Esophagus muscularis mucosa (tissue), 4 donors: ENCODE data around the gene ARPC1B. TPM values are rescaled to one million over a fixed set of nuclear protein-coding genes. Genes with fewer than 3 reads are reported as not detected.

Source experiments
- DNase-seq: peaks from one replicate; pipeline ENCODE4 v3.0.0-alpha.2; 2017; ENCODE audit errors: extremely low spot score
- H3K27ac ChIP-seq, 4 donors: fragments of 200-600 bp; sonication (generic); replicated peaks in 1 of 4; 1 replicate in 3 of 4; 2 replicates in 1 of 4; pipeline ENCODE4 v1.5.1; 2016 to 2019; ENCODE audit warnings: mild to moderate bottlenecking in 1 of 4
- H3K27me3 ChIP-seq, 4 donors: fragments of 200-600 bp; sonication (generic); one replicate each; pipeline versions ENCODE4 v1.5.1 to v1.6.0; 2016 to 2019
- H3K36me3 ChIP-seq, 4 donors: fragments of 200-600 bp; sonication (generic); one replicate each; pipeline ENCODE4 v1.5.1; 2016 to 2019
- H3K4me1 ChIP-seq, 4 donors: fragments of 200-600 bp; sonication (generic); one replicate each; pipeline ENCODE4 v1.5.1; 2016 to 2019
- H3K4me3 ChIP-seq, 4 donors: fragments of 200-600 bp; sonication (generic); 1 replicate in 2 of 4; 2 replicates in 2 of 4; pipeline ENCODE4 v1.5.1; 2016 to 2019; ENCODE audit warnings: mild to moderate bottlenecking in 4 of 4, moderate library complexity in 1 of 4
- H3K9me3 ChIP-seq, 4 donors: fragments of 200-600 bp; sonication (generic); 1 replicate in 3 of 4; 2 replicates in 1 of 4; pipeline ENCODE4 v1.5.1; 2016 to 2019
- EP300 ChIP-seq: sonication (generic); formaldehyde crosslinking; IDR thresholded peaks from one replicate; pipeline ENCODE4 v1.6.1; 2017; ENCODE audit warnings: antibody characterized with exemption
- POLR2A ChIP-seq: fragments of 450-650 bp; IDR thresholded peaks from one replicate; pipeline ENCODE4 v1.6.1; 2017; ENCODE audit warnings: antibody characterized with exemption, moderate library complexity, mild to moderate bottlenecking, low read depth
- POLR2AphosphoS5 ChIP-seq, 2 donors: sonication (generic); formaldehyde crosslinking; IDR thresholded peaks; one replicate each; pipeline ENCODE4 v1.6.1; 2017; ENCODE audit warnings: antibody characterized with exemption in 2 of 2
- WGBS: methylation state at CpG from one replicate; pipeline ENCODE4 v1.1.5; 2018; 5-methylcytosine and 5-hydroxymethylcytosine counted together
- intact Hi-C: fragments of 100-400 bp; cut with DNase I; formaldehyde crosslinking; loops from one replicate; pipeline ENCODE4 v1.15.1; 2023
- total RNA-seq, 4 donors: library from RNA; depleted of rRNA; stranded (reverse); fragments of >200 nt; gene quantifications; one replicate each; pipeline versions ENCODE4 v1.1.0 to v1.2.1, GENCODE V29; 2016
- TF ChIP-seq, protein P1 (sequence below), 3 experiments: fragments of 200-600 bp in 2 of 3; fragments of 450-650 bp in 1 of 3; sonication (generic) in 2 of 3; IDR thresholded peaks; one replicate each; pipeline ENCODE4 v1.5.1; 2017 to 2019; ENCODE audit warnings: antibody characterized with exemption in 3 of 3, mild to moderate bottlenecking in 2 of 3, moderate library complexity in 1 of 3

ARPC1B gene
- total RNA-seq, 4 donors from 2014 or later: 101 to 153 (median 134) TPM

- WGBS: 77% methylated on average over 21 of the region's 21 CpGs
- intact Hi-C loops: no loop called here
- H3K9me3 ChIP-seq: no peaks in the 10 kb centered on the region
- H3K27me3 ChIP-seq: no peaks in the 10 kb centered on the region
- H3K4me1 ChIP-seq: peaks cover 21 to 27% (median 24%) of the 10 kb centered on the region in 4 donors
- no peak overlapping the region for H3K4me3 ChIP-seq
- no peak overlapping the region for H3K27ac ChIP-seq
- DNase-seq: no peak
- peaks cover 45 to 87% (median 80%) of the 10 kb centered on the region in 4 donors for H3K36me3 ChIP-seq
- TF ChIP-seq EP300: no peak
- TF ChIP-seq, protein P1, sequence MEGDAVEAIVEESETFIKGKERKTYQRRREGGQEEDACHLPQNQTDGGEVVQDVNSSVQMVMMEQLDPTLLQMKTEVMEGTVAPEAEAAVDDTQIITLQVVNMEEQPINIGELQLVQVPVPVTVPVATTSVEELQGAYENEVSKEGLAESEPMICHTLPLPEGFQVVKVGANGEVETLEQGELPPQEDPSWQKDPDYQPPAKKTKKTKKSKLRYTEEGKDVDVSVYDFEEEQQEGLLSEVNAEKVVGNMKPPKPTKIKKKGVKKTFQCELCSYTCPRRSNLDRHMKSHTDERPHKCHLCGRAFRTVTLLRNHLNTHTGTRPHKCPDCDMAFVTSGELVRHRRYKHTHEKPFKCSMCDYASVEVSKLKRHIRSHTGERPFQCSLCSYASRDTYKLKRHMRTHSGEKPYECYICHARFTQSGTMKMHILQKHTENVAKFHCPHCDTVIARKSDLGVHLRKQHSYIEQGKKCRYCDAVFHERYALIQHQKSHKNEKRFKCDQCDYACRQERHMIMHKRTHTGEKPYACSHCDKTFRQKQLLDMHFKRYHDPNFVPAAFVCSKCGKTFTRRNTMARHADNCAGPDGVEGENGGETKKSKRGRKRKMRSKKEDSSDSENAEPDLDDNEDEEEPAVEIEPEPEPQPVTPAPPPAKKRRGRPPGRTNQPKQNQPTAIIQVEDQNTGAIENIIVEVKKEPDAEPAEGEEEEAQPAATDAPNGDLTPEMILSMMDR (IDR thresholded peaks at IDR 0.05): no peak
- TF ChIP-seq POLR2A: no peak
- TF ChIP-seq POLR2AphosphoS5 (IDR thresholded peaks at IDR 0.05): no peak
Observed at GRCh38 chr7:99396418-99397296, 22.1 kb downstream of the ARPC1B start.

DNA sequence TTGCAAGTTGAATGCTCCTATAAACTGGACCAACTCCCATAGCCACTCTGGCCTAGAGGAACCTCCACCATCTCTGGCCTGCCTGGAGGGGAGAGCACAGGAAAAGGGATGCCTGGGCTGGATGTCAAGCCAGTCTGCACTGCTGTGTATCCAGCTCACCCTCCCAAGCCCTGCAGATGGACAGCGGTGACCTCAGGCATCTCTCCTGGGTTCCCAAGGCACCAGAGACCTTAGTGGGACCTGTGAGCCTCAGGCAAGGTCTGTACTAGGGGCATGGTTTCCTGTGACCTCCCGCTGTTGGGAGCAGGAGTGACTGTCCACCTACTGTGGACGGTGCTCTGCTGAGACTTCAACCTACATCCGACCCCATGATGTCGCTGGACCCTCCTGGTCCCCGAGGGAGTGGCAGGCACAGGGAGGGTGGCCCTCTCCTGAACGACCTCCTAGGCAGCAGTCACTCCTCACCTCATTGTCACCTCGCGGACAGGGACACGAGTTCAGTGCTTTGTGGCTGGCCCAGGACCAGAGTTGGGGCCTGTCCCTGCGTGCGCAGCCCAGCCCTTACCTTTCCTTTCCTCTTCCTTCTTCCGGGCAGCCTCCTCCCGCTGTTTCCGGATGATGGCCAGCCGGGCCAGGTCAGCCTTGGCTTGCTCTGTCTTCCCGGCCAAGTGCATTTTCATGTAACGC, 22.9 kb downstream of the ARPC1B start:
- Histone ChIP-seq H3K4me3 (no peak overlapping the region), H3K4me1 (peaks cover 14 to 19% (median 17%) of the 10 kb centered on the region in 4 donors), H3K9me3 (no peaks in the 10 kb centered on the region), H3K27me3 (no peaks in the 10 kb centered on the region), H3K36me3 (peaks cover 52 to 89% (median 84%) of the 10 kb centered on the region in 4 donors), H3K27ac (no peak overlapping the region)
- intact Hi-C loops: no loop called here
- no peak for DNase-seq
- WGBS: 86% methylated on average over 16 of the region's 18 CpGs
- TF ChIP-seq EP300: no peak
- TF ChIP-seq POLR2AphosphoS5 (IDR thresholded peaks at IDR 0.05): peak in 1 of 2 donors; percentile 41
- TF ChIP-seq, protein P1 (IDR thresholded peaks at IDR 0.05): no peak

DNA sequence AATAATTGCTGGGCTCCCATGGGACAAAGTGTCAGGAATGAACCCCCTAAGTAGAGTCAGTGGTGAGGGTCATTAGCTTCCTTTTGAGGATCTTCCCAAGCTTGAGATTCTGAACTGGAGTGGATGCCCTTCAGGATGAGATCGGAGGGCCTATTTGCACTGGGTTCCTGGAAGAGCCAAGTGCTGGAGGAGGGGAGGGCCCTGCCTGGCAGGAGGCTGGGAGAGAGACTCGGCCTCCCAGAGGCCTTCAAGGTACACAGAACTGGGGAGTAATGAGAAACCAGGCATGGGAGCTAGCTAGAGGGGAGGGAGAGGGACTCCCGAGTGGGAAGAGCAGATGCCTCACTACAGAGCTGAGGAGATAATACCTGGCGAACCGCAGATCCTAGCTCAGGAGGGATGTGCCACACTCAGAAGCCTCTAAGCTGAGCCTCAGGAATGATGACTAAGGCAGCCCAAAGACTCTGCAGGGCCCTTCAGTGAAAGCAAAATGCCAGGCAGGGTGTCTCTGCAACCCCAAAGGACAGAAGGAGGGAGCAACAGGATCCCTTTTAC, 24.4 kb downstream of the ARPC1B start:
- Histone ChIP-seq H3K36me3 (peaks cover 56 to 99% (median 93%) of the 10 kb centered on the region in 4 donors), H3K4me1 (peaks cover under 1 to 6% (median 3%) of the 10 kb centered on the region in 4 donors), H3K4me3 (no peak overlapping the region), H3K27ac (no peak overlapping the region), H3K27me3 (no peaks in the 10 kb centered on the region), H3K9me3 (no peaks in the 10 kb centered on the region)
- intact Hi-C loops: no loop called here
- TF ChIP-seq EP300: no peak
- no peak for TF ChIP-seq POLR2AphosphoS5 (IDR thresholded peaks at IDR 0.05)
- no peak for TF ChIP-seq POLR2A
- TF ChIP-seq, protein P1 (IDR thresholded peaks at IDR 0.05): no peak
- no peak for DNase-seq
- WGBS: 64% methylated on average over 4 of the region's 5 CpGs

GRCh38 chr7:99399597-99399996, 25.1 kb downstream of the ARPC1B start:
- Histone ChIP-seq H3K9me3 (no peaks in the 10 kb centered on the region), H3K4me3 (no peak overlapping the region), H3K4me1 (peaks cover 4 to 9% (median 8%) of the 10 kb centered on the region in 4 donors), H3K27me3 (no peaks in the 10 kb centered on the region), H3K27ac (no peak overlapping the region), H3K36me3 (peaks cover 63 to 100% (median 97%) of the 10 kb centered on the region in 4 donors)
- TF ChIP-seq POLR2A: no peak
- TF ChIP-seq, protein P1 (IDR thresholded peaks at IDR 0.05): no peak
- no peak for TF ChIP-seq EP300
- TF ChIP-seq POLR2AphosphoS5 (IDR thresholded peaks at IDR 0.05): no peak
- intact Hi-C loops: no loop called here
- 29% methylated on average over 1 of the region's 6 CpGs for WGBS
- DNase-seq: no peak
